Skeletal muscle satellite cell (primary cell): Measurements from ENCODE around the gene IGFBP5.

Source experiments
- H3K27me3 ChIP-seq: 2 replicates; pipeline ENCODE4 v1.7.0; 2013; ENCODE audit warnings: low read length; ENCODE audit not compliant: control insufficient read depth, insufficient read depth
- H3K36me3 ChIP-seq: 2 replicates; pipeline ENCODE4 v1.7.0; 2013; ENCODE audit warnings: mild to moderate bottlenecking, control low read depth, low read length; ENCODE audit not compliant: insufficient read depth
- H3K4me1 ChIP-seq: 2 replicates; pipeline ENCODE4 v1.7.0; 2013; ENCODE audit warnings: low read length; ENCODE audit not compliant: control insufficient read depth, insufficient read depth
- H3K4me2 ChIP-seq: 2 replicates; pipeline ENCODE4 v1.7.0; 2013; ENCODE audit warnings: mild to moderate bottlenecking, low read length
- H3K4me3 ChIP-seq: 2 replicates; pipeline ENCODE4 v1.7.0; 2013; ENCODE audit warnings: low read length
- H3K9ac ChIP-seq: 2 replicates; pipeline ENCODE4 v1.7.0; 2013; ENCODE audit warnings: mild to moderate bottlenecking, low read depth, low read length, moderate library complexity
- H3K9me3 ChIP-seq: replicated peaks from 2 replicates; pipeline ENCODE4 v1.7.0; 2013; ENCODE audit warnings: mild to moderate bottlenecking, control low read depth, low read length

Gene IGFBP5

GRCh38 chr2:216622526-216622925 lies 72.8 kb downstream of the IGFBP5 start:
- Histone ChIP-seq H3K4me3 (no peak overlapping the region), H3K4me2 (no peak overlapping the region), H3K9me3 (no peaks in the 10 kb centered on the region), H3K4me1 (no peaks in the 10 kb centered on the region), H3K36me3 (no peaks in the 10 kb centered on the region), H3K27me3 (peaks cover 23% of the 10 kb centered on the region), H3K9ac (no peak overlapping the region)
